MM.1S (cell line): ENCODE measurements around the gene NFKBIZ.

ENCODE experiments used
- DNase-seq: peaks from one replicate; pipeline ENCODE4 v3.0.0-alpha.2; 2015
- H2AFZ ChIP-seq: fragments of 300-600 bp; sonication (generic); 2 replicates; pipeline ENCODE4 v1.6.0; 2016; ENCODE audit warnings: antibody characterized with exemption, low read length
- H3F3A ChIP-seq: fragments of 300-600 bp; sonication (generic); 2 replicates; pipeline ENCODE4 v1.6.1; 2016; ENCODE audit warnings: mild to moderate bottlenecking, antibody characterized with exemption, low read length, moderate library complexity, mixed read lengths; ENCODE audit not compliant: insufficient read depth
- H3K27ac ChIP-seq: fragments of 300-600 bp; sonication (generic); 2 replicates; pipeline ENCODE4 v1.5.1; 2016; ENCODE audit warnings: mild to moderate bottlenecking, low read length
- H3K27me3 ChIP-seq: fragments of 300-600 bp; sonication (generic); replicated peaks from 2 replicates; pipeline ENCODE4 v1.6.0; 2016; ENCODE audit warnings: low read length; ENCODE audit not compliant: insufficient read depth
- H3K36me3 ChIP-seq: fragments of 300-600 bp; sonication (generic); replicated peaks from 2 replicates; pipeline ENCODE4 v1.6.1; 2016; ENCODE audit warnings: mild to moderate bottlenecking, low read length, mixed read lengths; ENCODE audit not compliant: insufficient read depth
- H3K4me1 ChIP-seq: fragments of 300-600 bp; sonication (generic); 2 replicates; pipeline ENCODE4 v1.6.1; 2016; ENCODE audit warnings: low read length, mixed read lengths
- H3K4me2 ChIP-seq: fragments of 300-600 bp; sonication (generic); 2 replicates; pipeline ENCODE4 v1.6.0; 2016; ENCODE audit warnings: low read depth, low read length
- H3K4me3 ChIP-seq: fragments of 300-600 bp; sonication (generic); 2 replicates; pipeline ENCODE4 v1.5.1; 2016; ENCODE audit warnings: low read length, mixed read lengths
- H3K79me2 ChIP-seq: fragments of 300-600 bp; sonication (generic); 2 replicates; pipeline ENCODE4 v1.6.1; 2016; ENCODE audit warnings: mixed run types, low read length, mixed read lengths
- H3K9ac ChIP-seq: fragments of 300-600 bp; sonication (generic); 2 replicates; pipeline ENCODE4 v1.6.1; 2016; ENCODE audit warnings: low read length, mixed read lengths
- H3K9me2 ChIP-seq: fragments of 300-600 bp; sonication (generic); replicated peaks from 2 replicates; pipeline ENCODE4 v1.6.1; 2016; ENCODE audit warnings: mild to moderate bottlenecking, low read length, mixed read lengths; ENCODE audit not compliant: insufficient read depth
- H3K9me3 ChIP-seq: fragments of 300-600 bp; sonication (generic); replicated peaks from 2 replicates; pipeline ENCODE4 v1.6.1; 2016; ENCODE audit warnings: mild to moderate bottlenecking, low read length, mixed read lengths; ENCODE audit not compliant: insufficient read depth
- H4K20me1 ChIP-seq: fragments of 300-600 bp; sonication (generic); 2 replicates; pipeline ENCODE4 v1.6.1; 2016; ENCODE audit warnings: mild to moderate bottlenecking, low read length, moderate library complexity, mixed read lengths; ENCODE audit not compliant: insufficient read depth
- CTCF ChIP-seq: fragments of 300-600 bp; sonication (generic); IDR thresholded peaks from 2 replicates; pipeline ENCODE4 v1.5.1; 2016; ENCODE audit warnings: antibody characterized with exemption, low read length, mixed read lengths
- EZH2 ChIP-seq: fragments of 300-600 bp; sonication (generic); optimal IDR thresholded peaks from 2 replicates; pipeline ENCODE3; 2017; ENCODE audit warnings: low read depth, mild to moderate bottlenecking, antibody characterized with exemption, low read length, mixed read lengths
- EZH2phosphoT487 ChIP-seq: fragments of 300-600 bp; sonication (generic); IDR thresholded peaks from 2 replicates; pipeline ENCODE4 v1.6.1; 2018; ENCODE audit warnings: antibody characterized with exemption, low read length

The NFKBIZ gene

GRCh38 chr3:101845425-101845824 lies 3.9 kb upstream of the NFKBIZ start:
- H3K4me1 ChIP-seq, result peaks cover 6% of the 10 kb centered on the region; the same call in 1 of the 2 replicates
- no peaks in the 10 kb centered on the region for H4K20me1 ChIP-seq
- H3K9ac ChIP-seq, result no peak overlapping the region
- no peaks in the 10 kb centered on the region for H3K36me3 ChIP-seq
- H2AFZ ChIP-seq, result no peak overlapping the region
- peaks cover 7% of the 10 kb centered on the region for H3K79me2 ChIP-seq
- H3K4me3 ChIP-seq, result no peak overlapping the region
- H3F3A ChIP-seq, result peaks cover 17% of the 10 kb centered on the region
- no peaks in the 10 kb centered on the region for H3K9me2 ChIP-seq
- DNase-seq, result no peak
- TF ChIP-seq EZH2phosphoT487 (no peak), CTCF (no peak), EZH2 (no peak)
- H3K4me2 ChIP-seq, result no peak overlapping the region
- H3K27ac ChIP-seq, result no peak overlapping the region
- no peaks in the 10 kb centered on the region for H3K9me3 ChIP-seq
- H3K27me3 ChIP-seq, result no peaks in the 10 kb centered on the region

DNA sequence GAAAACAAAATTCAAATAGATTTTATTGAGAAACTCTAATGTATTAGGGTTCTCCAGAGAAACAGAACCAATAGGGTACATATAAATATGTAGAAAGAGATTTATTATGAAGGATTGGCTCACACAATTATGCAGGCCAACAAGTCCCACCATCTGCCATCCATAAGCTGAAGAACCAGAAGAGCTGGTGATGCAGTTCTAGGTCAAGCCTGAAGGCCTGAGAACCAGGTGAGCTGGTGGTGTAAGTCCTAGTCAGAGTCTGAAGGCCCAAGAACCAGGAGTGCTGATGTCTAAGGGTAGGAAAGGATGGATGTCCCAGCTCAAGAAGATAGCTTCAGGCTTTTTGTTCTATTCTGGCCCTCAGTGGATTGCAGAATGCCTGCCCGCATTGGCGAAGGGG lies 2.6 kb upstream of the NFKBIZ start:
- H3K4me1 ChIP-seq, result peaks cover 13% of the 10 kb centered on the region
- no peak overlapping the region for H3K9ac ChIP-seq
- no peak overlapping the region for H3K4me3 ChIP-seq
- H4K20me1 ChIP-seq, result no peaks in the 10 kb centered on the region
- peaks cover 20% of the 10 kb centered on the region for H3K79me2 ChIP-seq
- H3K36me3 ChIP-seq, result no peaks in the 10 kb centered on the region
- no peaks in the 10 kb centered on the region for H3K27me3 ChIP-seq
- no peak overlapping the region for H2AFZ ChIP-seq
- H3K9me3 ChIP-seq, result no peaks in the 10 kb centered on the region
- no peak for DNase-seq
- TF ChIP-seq EZH2 (no peak), EZH2phosphoT487 (no peak)
- no peak overlapping the region for H3K4me2 ChIP-seq
- H3K9me2 ChIP-seq, result no peaks in the 10 kb centered on the region
- H3K27ac ChIP-seq, result no peak overlapping the region
- peaks cover 21% of the 10 kb centered on the region for H3F3A ChIP-seq

DNA sequence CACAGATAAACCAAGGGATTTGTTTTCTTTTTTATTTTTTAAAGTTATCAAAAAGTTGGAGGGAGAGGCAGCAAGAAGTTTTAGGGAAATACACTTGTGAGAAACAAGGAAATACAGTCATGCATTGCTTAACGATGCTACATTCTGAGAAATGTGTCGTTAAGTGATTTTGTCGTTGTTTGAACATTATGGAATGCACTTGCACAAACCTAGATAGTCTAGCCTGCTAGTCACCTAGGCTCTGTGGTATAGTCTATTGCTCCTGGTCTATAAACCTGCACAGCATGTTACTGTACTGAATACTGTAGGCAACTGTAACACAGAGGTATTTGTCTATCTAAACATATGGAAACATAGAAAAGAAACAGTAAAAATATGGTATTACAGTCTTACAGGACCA lies 2.0 kb upstream of the NFKBIZ start:
- Histone ChIP-seq H3K4me2 (no peak overlapping the region), H3K79me2 (peaks cover 26% of the 10 kb centered on the region), H3K9me3 (no peaks in the 10 kb centered on the region), H3K27me3 (no peaks in the 10 kb centered on the region), H3K4me3 (no peak overlapping the region), H3K27ac (no peak overlapping the region), H3K4me1 (peaks cover 14% of the 10 kb centered on the region), H4K20me1 (no peaks in the 10 kb centered on the region), H2AFZ (no peak overlapping the region), H3K9me2 (no peaks in the 10 kb centered on the region), H3K36me3 (peaks cover 4% of the 10 kb centered on the region), H3F3A (peaks cover 21% of the 10 kb centered on the region), H3K9ac (no peak overlapping the region)
- no peak for TF ChIP-seq EZH2
- TF ChIP-seq CTCF, result no peak
- no peak for TF ChIP-seq EZH2phosphoT487
- no peak for DNase-seq

- peak overlapping the region; percentile 41; the same call in 1 of the 2 replicates for H3K27ac ChIP-seq
- DNase-seq, result no peak
- H3K4me1 ChIP-seq, result peaks cover 14% of the 10 kb centered on the region
- TF ChIP-seq EZH2 (no peak), CTCF (no peak), EZH2phosphoT487 (no peak)
- H3K36me3 ChIP-seq, result peaks cover 14% of the 10 kb centered on the region
- H4K20me1 ChIP-seq, result no peaks in the 10 kb centered on the region
- peak overlapping the region; percentile 65; the same call in 1 of the 2 replicates for H3K9ac ChIP-seq
- H3F3A ChIP-seq, result peaks cover 21% of the 10 kb centered on the region
- H3K9me3 ChIP-seq, result no peaks in the 10 kb centered on the region
- H3K27me3 ChIP-seq, result no peaks in the 10 kb centered on the region
- H3K79me2 ChIP-seq, result peaks cover 33% of the 10 kb centered on the region
- H2AFZ ChIP-seq, result peak overlapping the region; percentile 71
- peak overlapping the region; percentile 75 for H3K4me2 ChIP-seq
- no peaks in the 10 kb centered on the region for H3K9me2 ChIP-seq
- H3K4me3 ChIP-seq, result peak overlapping the region; percentile 92
These were observed 988 bp upstream of the NFKBIZ start for GRCh38 chr3:101848326-101848725.
